B cell (primary cell): ENCODE data around the gene COL4A3. TPM values are rescaled to one million over a fixed set of nuclear protein-coding genes. Genes with fewer than 3 reads are reported as not detected.

Source experiments
- ATAC-seq: fragments of 200-7000 bp; cut with Tn5 transposase; one replicate; pipeline ENCODE4 v1.10.0; 2021; ENCODE audit warnings: low read depth, mild to moderate bottlenecking, moderate number of reproducible peaks, moderate library complexity
- CTCF ChIA-PET: fragments of 350-600 bp; sonication (Branson Sonifier 250); formaldehyde crosslinking; loops from one replicate; lab custom pipeline; 2021; ENCODE audit warnings: antibody characterized with exemption, inconsistent platforms; lab: Charles Lee
- POLR2A ChIA-PET: fragments of 350-600 bp; sonication (Branson Sonifier 250); formaldehyde crosslinking; loops from one replicate; lab custom pipeline; 2021; ENCODE audit warnings: antibody characterized with exemption; lab: Charles Lee
- DNase-seq: peaks from one replicate; pipeline ENCODE4 v3.0.0; 2013
- H2AFZ ChIP-seq: 2 replicates; pipeline ENCODE4 v1.6.1; 2012; ENCODE audit warnings: mild to moderate bottlenecking, low read depth, low read length; ENCODE audit not compliant: insufficient read depth, poor library complexity, severe bottlenecking
- H3K27ac ChIP-seq, 2 donors: 1 replicate in 1 of 2; 2 replicates in 1 of 2; pipeline ENCODE4 v1.5.1; 2012 to 2013; ENCODE audit warnings: low read length in 2 of 2, mild to moderate bottlenecking in 2 of 2, moderate library complexity in 1 of 2
- H3K27me3 ChIP-seq, 4 experiments: fragments of 200-600 bp in 1 of 4; sonication (generic) in 1 of 4; replicated peaks in 1 of 4; 1 replicate in 2 of 4; 2 replicates in 2 of 4; pipeline versions ENCODE4 v1.6.1 to v1.7.0; 2013 to 2016; ENCODE audit warnings: low read length in 3 of 4, mild to moderate bottlenecking in 2 of 4, mixed read lengths in 1 of 4, moderate library complexity in 1 of 4; ENCODE audit not compliant: insufficient read depth in 4 of 4, control insufficient read depth in 3 of 4; ENCODE audit errors: control extremely low read depth in 1 of 4
- H3K36me3 ChIP-seq, 2 experiments: replicated peaks in 1 of 2; 1 replicate in 1 of 2; 2 replicates in 1 of 2; pipeline versions ENCODE4 v1.6.1 to v1.7.1; 2013; ENCODE audit warnings: low read length in 1 of 2; ENCODE audit not compliant: insufficient read depth in 2 of 2, control insufficient read depth in 1 of 2; ENCODE audit errors: control extremely low read depth in 1 of 2, extremely low read depth in 1 of 2
- H3K4me1 ChIP-seq, 2 donors: fragments of 200-600 bp in 1 of 2; sonication (generic) in 1 of 2; 1 replicate in 1 of 2; 2 replicates in 1 of 2; pipeline versions ENCODE4 v1.5.1 to v1.6.1; 2013 to 2017; ENCODE audit warnings: low read length in 2 of 2; ENCODE audit not compliant: control insufficient read depth in 2 of 2, insufficient read depth in 2 of 2
- H3K4me2 ChIP-seq: replicated peaks from 2 replicates; pipeline ENCODE3; 2012; ENCODE audit warnings: mild to moderate bottlenecking, low read depth, low read length; ENCODE audit not compliant: poor library complexity, severe bottlenecking
- H3K4me3 ChIP-seq, 5 experiments: fragments of 200-600 bp in 1 of 5; sonication (generic) in 1 of 5; 1 replicate in 3 of 5; 2 replicates in 2 of 5; pipeline versions ENCODE4 v1.5.1 to v1.7.0; 2011 to 2016; ENCODE audit warnings: low read length in 4 of 5, mild to moderate bottlenecking in 4 of 5, low read depth in 2 of 5, control low read depth in 1 of 5, moderate library complexity in 1 of 5; ENCODE audit not compliant: insufficient read depth in 1 of 5; ENCODE audit errors: control extremely low read depth in 1 of 5, extremely low read depth in 1 of 5
- H3K79me2 ChIP-seq: fragments of 200-600 bp; sonication (generic); one replicate; pipeline ENCODE4 v1.6.0; 2016; ENCODE audit warnings: low read length; ENCODE audit not compliant: control insufficient read depth, insufficient read depth
- H3K9ac ChIP-seq: fragments of 200-600 bp; sonication (generic); 2 replicates; pipeline ENCODE4 v1.6.1; 2017; ENCODE audit warnings: mild to moderate bottlenecking, low read length, moderate library complexity
- H3K9me3 ChIP-seq, 3 donors: one replicate each; pipeline versions ENCODE4 v1.6.1 to v1.7.1; 2013; ENCODE audit warnings: low read length in 2 of 3; ENCODE audit not compliant: control insufficient read depth in 2 of 3, insufficient read depth in 1 of 3; ENCODE audit errors: control extremely low read depth in 1 of 3
- H4K20me1 ChIP-seq: 2 replicates; pipeline ENCODE4 v1.6.0; 2012; ENCODE audit warnings: mild to moderate bottlenecking, low read length; ENCODE audit not compliant: insufficient read depth, control insufficient read depth, poor library complexity, severe bottlenecking
- H3K27ac Mint-ChIP-seq: one replicate; pipeline ENCODE4 v1.8.0; 2021; ENCODE audit warnings: mixed read lengths
- H3K27me3 Mint-ChIP-seq: one replicate; pipeline ENCODE4 v1.8.0; 2021; ENCODE audit warnings: mixed read lengths
- H3K4me1 Mint-ChIP-seq: one replicate; pipeline ENCODE4 v1.8.0; 2021; ENCODE audit warnings: mixed read lengths
- H3K4me3 Mint-ChIP-seq: one replicate; pipeline ENCODE4 v1.8.0; 2021; ENCODE audit warnings: mixed read lengths
- H3K9me3 Mint-ChIP-seq: one replicate; pipeline ENCODE4 v1.8.0; 2022; ENCODE audit warnings: mixed read lengths; ENCODE audit not compliant: insufficient read depth
- CTCF ChIP-seq: fragments of 200-600 bp; IDR thresholded peaks from one replicate; pipeline ENCODE4 v1.8.0; 2022; ENCODE audit warnings: antibody characterized with exemption, mild to moderate bottlenecking
- EZH2 ChIP-seq: IDR thresholded peaks from 2 replicates; pipeline ENCODE4 v1.6.1; 2012; ENCODE audit warnings: borderline replicate concordance, low read depth, mild to moderate bottlenecking, moderate library complexity, low read length; ENCODE audit not compliant: insufficient read depth, poor library complexity, severe bottlenecking
- WGBS: methylation state at CpG from one replicate; pipeline ENCODE4 v1.1.5; 2013; ENCODE audit warnings: missing lambda C conversion rate; ENCODE audit not compliant: insufficient coverage; 5-methylcytosine and 5-hydroxymethylcytosine counted together
- intact Hi-C: fragments of 100-400 bp; cut with micrococcal nuclease; formaldehyde crosslinking; loops from one replicate; pipeline ENCODE4 v1.10.0; 2022
- polyA plus RNA-seq: library from polyadenylated mRNA; depleted of rRNA; stranded (reverse); fragments of >200 nt; gene quantifications from 2 replicates; pipeline ENCODE4 v1.2.3, GENCODE V29; 2012
- total RNA-seq, 2 donors: library from RNA; stranded (reverse); fragments of 120-200 nt in 1 of 2; gene quantifications; 1 replicate in 1 of 2; 2 replicates in 1 of 2; pipeline versions ENCODE4 v1.2.3 to v1.2.4, GENCODE V29; 2013 to 2022

The COL4A3 gene
- total and polyA plus RNA-seq, 2 donors (not counting 1 experiment from before 2014, with no cell fraction given): 33.4 to 45.9 TPM

DNA sequence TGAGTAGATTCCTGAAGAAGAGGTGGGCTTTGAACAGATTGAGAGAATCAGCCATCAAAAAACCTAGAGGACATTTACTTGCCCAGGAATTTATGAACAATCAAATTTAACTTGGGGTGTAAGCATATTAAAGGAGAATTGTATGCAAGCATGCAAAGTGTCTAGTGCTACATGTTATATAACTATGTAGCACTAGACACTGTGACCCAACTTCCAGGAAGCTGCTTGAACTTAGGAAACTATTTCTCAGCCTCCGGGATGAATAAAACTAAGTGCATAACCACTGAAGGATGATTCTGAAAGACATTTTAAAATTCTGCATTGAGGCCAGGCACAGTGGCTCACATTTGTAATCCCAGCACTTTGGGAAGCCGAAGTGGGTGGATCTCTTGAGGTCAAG is 173.0 kb downstream of the COL4A3 start:
- H2AFZ ChIP-seq: no peak overlapping the region
- POLR2A ChIA-PET: no interaction called here
- H3K36me3 ChIP-seq: peaks cover 23 to 49% of the 10 kb centered on the region in 2 experiments
- no peak for DNase-seq
- Mint-ChIP-seq H3K4me3 (no peak overlapping the region), H3K9me3 (no peaks in the 10 kb centered on the region), H3K27ac (no peak overlapping the region), H3K27me3 (no peaks in the 10 kb centered on the region), H3K4me1 (no peaks in the 10 kb centered on the region)
- no peak overlapping the region for H3K4me3 ChIP-seq
- intact Hi-C loops: no loop called here
- H3K4me2 ChIP-seq: no peak overlapping the region
- H3K79me2 ChIP-seq: no peaks in the 10 kb centered on the region
- H3K9me3 ChIP-seq: no peaks in the 10 kb centered on the region
- CTCF ChIA-PET: no interaction called here
- H4K20me1 ChIP-seq: peaks cover 4% of the 10 kb centered on the region
- TF ChIP-seq CTCF (no peak), EZH2 (no peak)
- 92% methylated on average over 2 of the region's 2 CpGs for WGBS
- H3K27ac ChIP-seq: no peak overlapping the region
- ATAC-seq: no peak
- H3K9ac ChIP-seq: no peak overlapping the region
- no peaks in the 10 kb centered on the region for H3K27me3 ChIP-seq
- H3K4me1 ChIP-seq: no peaks in the 10 kb centered on the region

GRCh38 chr2:227339098-227339599 is 174.7 kb downstream of the COL4A3 start:
- H3K36me3 ChIP-seq: peaks cover 10 to 41% of the 10 kb centered on the region in 2 experiments
- ATAC-seq (no peak), DNase-seq (no peak)
- no peak overlapping the region for H3K27ac Mint-ChIP-seq
- H3K27me3 ChIP-seq: no peaks in the 10 kb centered on the region
- no peaks in the 10 kb centered on the region for H3K4me1 ChIP-seq
- H3K9me3 ChIP-seq: no peaks in the 10 kb centered on the region
- H4K20me1 ChIP-seq: no peaks in the 10 kb centered on the region
- no peaks in the 10 kb centered on the region for H3K79me2 ChIP-seq
- no peak for TF ChIP-seq CTCF
- TF ChIP-seq EZH2: no peak
- 100% methylated on average over 1 of the region's 2 CpGs for WGBS
- no peak overlapping the region for H3K4me2 ChIP-seq
- no peak overlapping the region for H3K27ac ChIP-seq
- POLR2A ChIA-PET: no interaction called here
- H3K27me3 Mint-ChIP-seq: no peaks in the 10 kb centered on the region
- H3K4me3 Mint-ChIP-seq: no peak overlapping the region
- no peaks in the 10 kb centered on the region for H3K9me3 Mint-ChIP-seq
- no peak overlapping the region for H3K9ac ChIP-seq
- no peak overlapping the region for H2AFZ ChIP-seq
- H3K4me3 ChIP-seq: no peak overlapping the region
- CTCF ChIA-PET: interaction anchor here (0.6 kb wide), 1 partner anchor 400 kb away, joined by 3 read pairs; no protein-coding TSS in a partner anchor
- intact Hi-C loops: no loop called here
- H3K4me1 Mint-ChIP-seq: no peaks in the 10 kb centered on the region
